Endothelial cell of umbilical vein (primary cell): ENCODE measurements around the gene CLSTN2. TPM values are rescaled to one million over a fixed set of nuclear protein-coding genes. Genes with fewer than 3 reads are reported as not detected.

Source experiments
- BruUV-seq: library from RNA; stranded (reverse); fragments of 400-500 nt; replicated peaks from 2 replicates; lab custom pipeline; 2021; lab: Mats Ljungman, UMichigan
- CTCF ChIA-PET: fragments of 300-600, 350-600 bp; sonication (Branson Sonifier 250); formaldehyde crosslinking; loops from one replicate; lab custom pipeline; 2021; ENCODE audit warnings: antibody characterized with exemption, inconsistent platforms; lab: Charles Lee
- POLR2A ChIA-PET: fragments of 300-600, 350-600 bp; sonication (Branson Sonifier 250); formaldehyde crosslinking; loops from one replicate; lab custom pipeline; 2021; ENCODE audit warnings: antibody characterized with exemption, inconsistent platforms; lab: Charles Lee
- DNase-seq: peaks from one replicate; pipeline ENCODE4 v3.0.0-alpha.2; 2011; ENCODE audit warnings: low read depth, low spot score
- FAIRE-seq: peaks from 2 replicates; lab custom pipeline; 2011; peaks lifted over from hg19 to GRCh38; lab: Jason Lieb, UNC
- H2AFZ ChIP-seq: 2 replicates; pipeline ENCODE4 v1.6.0; 2012; ENCODE audit warnings: low read depth, low read length, control low read depth, inconsistent platforms
- H3K27ac ChIP-seq: 2 replicates; pipeline ENCODE4 v1.5.1; 2011; ENCODE audit warnings: low read depth, mild to moderate bottlenecking, control low read depth, low read length, moderate library complexity; ENCODE audit not compliant: insufficient read depth
- H3K27me3 ChIP-seq, 2 experiments: 2 replicates each; pipeline versions ENCODE4 v1.6.0 to v1.6.1; 2011; ENCODE audit warnings: low read length in 2 of 2, mixed read lengths in 1 of 2; ENCODE audit not compliant: control insufficient read depth in 2 of 2, insufficient read depth in 2 of 2
- H3K36me3 ChIP-seq, 2 experiments: 2 replicates in 1 of 2; 3 replicates in 1 of 2; pipeline ENCODE4 v1.5.1; 2011; ENCODE audit warnings: low read length in 2 of 2, mild to moderate bottlenecking in 1 of 2, moderate library complexity in 1 of 2; ENCODE audit not compliant: control insufficient read depth in 2 of 2, insufficient read depth in 2 of 2; ENCODE audit errors: extremely low read depth in 1 of 2
- H3K4me1 ChIP-seq: 3 replicates; pipeline ENCODE4 v1.5.1; 2011; ENCODE audit warnings: mild to moderate bottlenecking, low read length; ENCODE audit not compliant: control insufficient read depth, insufficient read depth; ENCODE audit errors: extremely low read depth
- H3K4me2 ChIP-seq: 2 replicates; pipeline ENCODE4 v1.6.1; 2011; ENCODE audit warnings: low read length, control low read depth, mixed read lengths; ENCODE audit not compliant: insufficient read depth
- H3K4me3 ChIP-seq, 3 experiments: fragments of 200-600 bp in 1 of 3; sonication (generic), shearing (Covaris generic) in 1 of 3; replicated peaks in 1 of 3; 2 replicates each; pipeline ENCODE4 v1.5.1; 2011 to 2016; ENCODE audit warnings: control low read depth in 3 of 3, low read length in 3 of 3, mild to moderate bottlenecking in 2 of 3, inconsistent platforms in 1 of 3, low read depth in 1 of 3, moderate library complexity in 1 of 3; ENCODE audit not compliant: insufficient read depth in 1 of 3
- H3K79me2 ChIP-seq: 2 replicates; pipeline ENCODE4 v1.6.0; 2012; ENCODE audit warnings: low read length, inconsistent platforms; ENCODE audit not compliant: control insufficient read depth, insufficient read depth
- H3K9ac ChIP-seq: replicated peaks from 2 replicates; pipeline ENCODE3; 2011; ENCODE audit warnings: low read length, control low read depth; ENCODE audit not compliant: insufficient read depth; ENCODE audit errors: extremely low read depth
- H3K9me1 ChIP-seq: replicated peaks from 3 replicates; pipeline ENCODE4 v1.6.0; 2011; ENCODE audit warnings: mild to moderate bottlenecking, low read length; ENCODE audit not compliant: control insufficient read depth, insufficient read depth; ENCODE audit errors: extremely low read depth
- H3K9me3 ChIP-seq: replicated peaks from 2 replicates; pipeline ENCODE4 v1.5.1; 2012; ENCODE audit warnings: low read length, inconsistent platforms; ENCODE audit not compliant: control insufficient read depth, insufficient read depth
- H4K20me1 ChIP-seq: replicated peaks from 2 replicates; pipeline ENCODE3; 2011; ENCODE audit warnings: mild to moderate bottlenecking, low read length; ENCODE audit not compliant: control insufficient read depth, insufficient read depth; ENCODE audit errors: extremely low read depth
- CTCF ChIP-seq, 2 donors: IDR thresholded peaks; 1 replicate in 1 of 2; 2 replicates in 1 of 2; pipeline ENCODE4 v1.5.1; 2011; ENCODE audit warnings: low read length in 2 of 2, mild to moderate bottlenecking in 2 of 2, moderate library complexity in 2 of 2, control low read depth in 1 of 2, inconsistent platforms in 1 of 2, low read depth in 1 of 2; ENCODE audit not compliant: insufficient read depth in 1 of 2; ENCODE audit errors: extremely low read depth in 1 of 2
- EZH2 ChIP-seq: IDR thresholded peaks from 2 replicates; pipeline ENCODE4 v1.6.1; 2012; ENCODE audit warnings: borderline replicate concordance, low read depth, mild to moderate bottlenecking, moderate library complexity, low read length, inconsistent platforms; ENCODE audit not compliant: severe bottlenecking
- FOS ChIP-seq: IDR thresholded peaks from 2 replicates; pipeline ENCODE4 v1.6.1; 2011; ENCODE audit warnings: mild to moderate bottlenecking, low read length, moderate library complexity, borderline replicate concordance; ENCODE audit not compliant: insufficient read depth
- GATA2 ChIP-seq: IDR thresholded peaks from 2 replicates; pipeline ENCODE4 v1.7.0; 2011; ENCODE audit warnings: low read depth, mild to moderate bottlenecking, moderate library complexity, mixed read lengths, low read length; ENCODE audit not compliant: insufficient read length, insufficient read depth
- JUN ChIP-seq: IDR thresholded peaks from 2 replicates; pipeline ENCODE4 v1.6.1; 2011; ENCODE audit warnings: borderline replicate concordance, low read depth; ENCODE audit not compliant: insufficient read length, insufficient read depth
- MAX ChIP-seq: IDR thresholded peaks from 2 replicates; pipeline ENCODE4 v1.6.1; 2011; ENCODE audit not compliant: insufficient read depth, insufficient read length
- MYC ChIP-seq: IDR thresholded peaks from one replicate; pipeline ENCODE4 v1.6.1; 2011; ENCODE audit warnings: mild to moderate bottlenecking, low read depth, low read length
- POLR2A ChIP-seq: IDR thresholded peaks from 2 replicates; pipeline ENCODE4 v1.6.1; 2012; ENCODE audit warnings: low read depth, mild to moderate bottlenecking, control low read depth, low read length
- POLR2AphosphoS5 ChIP-seq: IDR thresholded peaks from 2 replicates; pipeline ENCODE4 v1.6.1; 2012; ENCODE audit warnings: low read depth, mild to moderate bottlenecking, control low read depth, low read length, moderate library complexity; ENCODE audit not compliant: insufficient read depth
- dilution Hi-C: fragments of 300-500 bp; cut with MboI; formaldehyde crosslinking; loops from one replicate; pipeline ENCODE4 v1.15.0; 2019; ENCODE audit warnings: low sequenced_read_pairs; ENCODE audit not compliant: extremely low pct_ligation_motif_present
- intact Hi-C: fragments of 100-400 bp; cut with micrococcal nuclease; formaldehyde crosslinking; loops from one replicate; pipeline ENCODE4 v1.10.0; 2022
- polyA plus RNA-seq, 4 experiments: library from polyadenylated mRNA; depleted of rRNA in 3 of 4; stranded (reverse) in 3 of 4; unstranded in 1 of 4; fragments of >200 nt; gene quantifications; 2 replicates each; pipeline versions ENCODE4 v1.2.1 to v1.2.3, GENCODE V29; 2011 to 2012; ENCODE audit warnings: missing spikeins in 1 of 4
- total RNA-seq: library from RNA; stranded (reverse); gene quantifications from 2 replicates; pipeline ENCODE4 v1.2.3, GENCODE V29; 2021

Gene CLSTN2
- total and polyA plus RNA-seq, 2 donors (not counting 3 experiments of a cell fraction or from before 2014, with no cell fraction given) = 0.26 to 0.38 TPM

GRCh38 chr3:140603766-140604165 is 668.8 kb downstream of the CLSTN2 start:
- Histone ChIP-seq H3K9me1 (no peaks in the 10 kb centered on the region), H4K20me1 (no peaks in the 10 kb centered on the region), H3K4me3 (no peak overlapping the region), H2AFZ (no peak overlapping the region), H3K79me2 (no peaks in the 10 kb centered on the region), H3K36me3 (no peaks in the 10 kb centered on the region), H3K4me1 (no peaks in the 10 kb centered on the region), H3K27me3 (no peaks in the 10 kb centered on the region), H3K27ac (no peak overlapping the region), H3K9ac (no peak overlapping the region), H3K4me2 (no peak overlapping the region), H3K9me3 (no peaks in the 10 kb centered on the region)
- dilution Hi-C loops = no loop called here
- POLR2A ChIA-PET = no interaction called here
- intact Hi-C loops = no loop called here
- TF ChIP-seq MYC = no peak
- TF ChIP-seq EZH2 = no peak
- no peak for TF ChIP-seq GATA2
- no peak for TF ChIP-seq POLR2A
- CTCF ChIA-PET = no interaction called here
- DNase-seq = no peak
- BruUV-seq = no TSS peak
- FAIRE-seq = no peak

- POLR2A ChIA-PET = no interaction called here
- intact Hi-C loops (no loop called here), dilution Hi-C loops (no loop called here)
- Histone ChIP-seq H3K4me1 (no peaks in the 10 kb centered on the region), H3K9ac (no peak overlapping the region), H3K9me3 (no peaks in the 10 kb centered on the region), H3K4me3 (no peak overlapping the region), H3K9me1 (no peaks in the 10 kb centered on the region), H2AFZ (no peak overlapping the region), H3K79me2 (no peaks in the 10 kb centered on the region), H4K20me1 (no peaks in the 10 kb centered on the region), H3K4me2 (no peak overlapping the region), H3K36me3 (no peaks in the 10 kb centered on the region), H3K27me3 (no peaks in the 10 kb centered on the region), H3K27ac (no peak overlapping the region)
- no TSS peak for BruUV-seq
- CTCF ChIA-PET = no interaction called here
- TF ChIP-seq EZH2 (no peak), MAX (no peak), CTCF (IDR thresholded peaks at IDR 0.05; ENCODE audit: extremely low read depth in 1 of 2, insufficient read depth in 1 of 2, low read depth in 1 of 2, low read length in 2 of 2) (no peak), GATA2 (no peak), JUN (no peak), POLR2A (no peak), FOS (no peak), MYC (no peak), POLR2AphosphoS5 (no peak)
- DNase-seq (no peak), FAIRE-seq (no peak)
These were observed 675.6 kb downstream of the CLSTN2 start for GRCh38 chr3:140610544-140610943.
